Osteocyte (in vitro differentiated cells): ENCODE data around the gene BMP7. TPM values are rescaled to one million over a fixed set of nuclear protein-coding genes. Genes with fewer than 3 reads are reported as not detected.

ENCODE experiments used
- DNase-seq: peaks from one replicate; pipeline ENCODE4 v3.0.0; 2021; ENCODE audit warnings: mixed read lengths; ENCODE audit not compliant: unreplicated experiment; ENCODE audit errors: extremely low spot score
- H3K27ac Mint-ChIP-seq: one replicate; pipeline ENCODE4 v1.8.0; 2021; ENCODE audit warnings: mild to moderate bottlenecking, mixed read lengths; ENCODE audit not compliant: unreplicated experiment
- H3K27me3 Mint-ChIP-seq: one replicate; pipeline ENCODE4 v1.8.0; 2021; ENCODE audit warnings: mixed read lengths; ENCODE audit not compliant: unreplicated experiment
- H3K36me3 Mint-ChIP-seq: one replicate; pipeline ENCODE4 v1.8.0; 2021; ENCODE audit warnings: mixed read lengths; ENCODE audit not compliant: unreplicated experiment
- H3K4me1 Mint-ChIP-seq: one replicate; pipeline ENCODE4 v1.8.0; 2021; ENCODE audit warnings: mixed read lengths; ENCODE audit not compliant: unreplicated experiment
- H3K4me3 Mint-ChIP-seq: one replicate; pipeline ENCODE4 v1.8.0; 2021; ENCODE audit warnings: mild to moderate bottlenecking, moderate library complexity, mixed read lengths; ENCODE audit not compliant: unreplicated experiment
- H3K9me3 Mint-ChIP-seq: one replicate; pipeline ENCODE4 v1.8.0; 2021; ENCODE audit warnings: mixed read lengths; ENCODE audit not compliant: unreplicated experiment
- total RNA-seq: library from RNA; stranded (reverse); gene quantifications from 2 replicates; pipeline ENCODE4 v1.2.1, GENCODE V29; 2021
- TF ChIP-seq, protein P1 (sequence below): fragments of 200-600 bp; sonication (generic); IDR thresholded peaks from 2 replicates; pipeline ENCODE4 v1.5.0; 2021; ENCODE audit warnings: antibody characterized with exemption, mild to moderate bottlenecking, moderate library complexity

BMP7 gene
- total RNA-seq, 1 donor from 2014 or later = not detected

DNA sequence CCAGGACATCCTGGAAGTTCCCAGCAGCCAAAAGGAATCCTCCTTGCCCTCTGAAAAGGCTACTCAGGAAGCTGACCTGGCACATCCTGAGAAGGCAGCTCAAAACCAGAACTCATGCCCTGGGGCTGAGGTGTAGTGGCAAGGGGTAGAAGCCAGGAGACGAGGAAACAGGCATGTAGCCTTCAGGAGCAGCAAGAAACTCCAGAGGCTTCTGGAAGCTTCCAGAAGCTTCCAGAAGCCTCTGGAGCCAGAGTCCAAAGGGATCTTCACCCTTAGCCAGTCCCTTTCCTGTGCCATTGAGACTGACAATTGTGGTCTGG lies 43.9 kb downstream of the BMP7 start:
- Mint-ChIP-seq H3K27ac (no peak overlapping the region), H3K4me1 (no peaks in the 10 kb centered on the region), H3K27me3 (peaks cover 15% of the 10 kb centered on the region), H3K9me3 (no peaks in the 10 kb centered on the region), H3K4me3 (no peak overlapping the region), H3K36me3 (no peaks in the 10 kb centered on the region)
- TF ChIP-seq, protein P1, sequence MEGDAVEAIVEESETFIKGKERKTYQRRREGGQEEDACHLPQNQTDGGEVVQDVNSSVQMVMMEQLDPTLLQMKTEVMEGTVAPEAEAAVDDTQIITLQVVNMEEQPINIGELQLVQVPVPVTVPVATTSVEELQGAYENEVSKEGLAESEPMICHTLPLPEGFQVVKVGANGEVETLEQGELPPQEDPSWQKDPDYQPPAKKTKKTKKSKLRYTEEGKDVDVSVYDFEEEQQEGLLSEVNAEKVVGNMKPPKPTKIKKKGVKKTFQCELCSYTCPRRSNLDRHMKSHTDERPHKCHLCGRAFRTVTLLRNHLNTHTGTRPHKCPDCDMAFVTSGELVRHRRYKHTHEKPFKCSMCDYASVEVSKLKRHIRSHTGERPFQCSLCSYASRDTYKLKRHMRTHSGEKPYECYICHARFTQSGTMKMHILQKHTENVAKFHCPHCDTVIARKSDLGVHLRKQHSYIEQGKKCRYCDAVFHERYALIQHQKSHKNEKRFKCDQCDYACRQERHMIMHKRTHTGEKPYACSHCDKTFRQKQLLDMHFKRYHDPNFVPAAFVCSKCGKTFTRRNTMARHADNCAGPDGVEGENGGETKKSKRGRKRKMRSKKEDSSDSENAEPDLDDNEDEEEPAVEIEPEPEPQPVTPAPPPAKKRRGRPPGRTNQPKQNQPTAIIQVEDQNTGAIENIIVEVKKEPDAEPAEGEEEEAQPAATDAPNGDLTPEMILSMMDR = no peak
- no peak for DNase-seq

DNA sequence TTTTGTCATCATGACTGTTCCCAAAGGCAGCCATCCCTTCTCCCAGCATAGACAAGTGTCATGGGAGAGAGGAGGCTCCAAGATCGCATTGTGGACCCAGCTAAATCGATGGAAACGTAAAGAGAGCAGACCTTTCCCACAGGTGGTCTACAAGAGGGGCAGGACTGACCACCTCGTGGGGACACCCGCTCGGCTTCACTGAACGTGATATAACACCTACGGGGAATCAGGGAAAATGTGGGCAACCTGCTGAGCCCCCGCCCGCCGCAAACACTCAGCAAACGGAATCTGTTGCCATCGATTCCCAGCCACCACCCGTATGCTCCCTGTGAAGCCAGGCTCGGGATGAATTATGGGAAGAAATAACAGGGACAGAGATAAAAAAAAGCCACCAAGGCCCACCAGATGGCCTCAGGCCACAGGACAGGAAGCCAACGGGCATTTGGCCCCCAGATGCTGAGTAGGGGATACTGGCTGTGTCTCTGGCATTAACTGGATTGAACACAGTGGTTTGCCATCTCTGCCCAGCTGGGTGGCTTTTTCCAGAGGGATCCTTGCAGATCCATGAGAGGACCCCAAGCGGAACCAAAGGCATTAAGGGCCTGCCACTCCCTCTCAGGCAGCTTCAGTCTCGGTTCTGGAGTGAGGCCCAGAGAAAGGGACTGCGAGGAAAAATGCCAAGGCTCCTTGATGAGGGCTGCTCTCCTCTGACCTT lies 44.4 kb downstream of the BMP7 start:
- TF ChIP-seq, protein P1 = no peak
- Mint-ChIP-seq H3K4me3 (no peak overlapping the region), H3K36me3 (no peaks in the 10 kb centered on the region), H3K27me3 (peaks cover 15% of the 10 kb centered on the region), H3K27ac (no peak overlapping the region), H3K9me3 (no peaks in the 10 kb centered on the region), H3K4me1 (no peaks in the 10 kb centered on the region)
- no peak for DNase-seq

DNA sequence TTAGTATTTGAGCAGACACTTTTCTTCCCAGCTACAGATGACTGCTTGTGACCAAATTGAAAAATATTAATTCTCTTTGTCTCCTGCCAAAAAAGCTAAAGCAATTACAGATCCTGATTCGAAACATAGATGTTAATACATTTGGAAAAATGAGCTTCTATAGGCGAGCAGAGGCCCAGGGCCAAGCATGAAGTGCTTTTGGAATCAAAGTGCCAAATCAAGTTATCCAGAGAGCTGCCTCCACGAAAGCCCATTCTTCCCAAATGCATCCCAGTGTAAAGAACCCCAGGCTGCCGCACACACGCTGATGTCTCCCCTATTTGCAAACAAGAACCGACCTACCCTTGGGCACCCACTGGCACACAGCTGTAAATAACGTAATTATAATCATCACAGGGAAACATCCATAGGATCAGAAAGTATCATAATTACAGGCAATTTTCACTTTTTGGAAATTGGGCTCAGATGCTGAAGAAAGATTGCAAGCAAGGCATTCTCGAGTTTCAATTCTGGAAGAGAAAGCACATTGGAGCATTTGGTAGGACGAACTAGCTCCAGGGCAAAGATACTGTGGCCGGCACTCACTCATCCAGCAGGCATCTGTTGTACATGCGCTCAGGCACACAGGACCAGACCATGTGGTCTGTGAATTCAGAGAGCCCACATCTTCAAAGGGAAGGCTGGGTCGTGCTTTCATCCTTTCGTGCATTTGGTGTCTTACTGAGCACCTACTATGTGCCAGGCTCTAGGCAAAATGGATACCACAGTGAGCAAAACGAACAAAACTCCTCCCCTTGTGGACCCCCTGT lies 45.9 kb downstream of the BMP7 start:
- no peak overlapping the region for H3K27ac Mint-ChIP-seq
- H3K9me3 Mint-ChIP-seq = no peaks in the 10 kb centered on the region

DNA sequence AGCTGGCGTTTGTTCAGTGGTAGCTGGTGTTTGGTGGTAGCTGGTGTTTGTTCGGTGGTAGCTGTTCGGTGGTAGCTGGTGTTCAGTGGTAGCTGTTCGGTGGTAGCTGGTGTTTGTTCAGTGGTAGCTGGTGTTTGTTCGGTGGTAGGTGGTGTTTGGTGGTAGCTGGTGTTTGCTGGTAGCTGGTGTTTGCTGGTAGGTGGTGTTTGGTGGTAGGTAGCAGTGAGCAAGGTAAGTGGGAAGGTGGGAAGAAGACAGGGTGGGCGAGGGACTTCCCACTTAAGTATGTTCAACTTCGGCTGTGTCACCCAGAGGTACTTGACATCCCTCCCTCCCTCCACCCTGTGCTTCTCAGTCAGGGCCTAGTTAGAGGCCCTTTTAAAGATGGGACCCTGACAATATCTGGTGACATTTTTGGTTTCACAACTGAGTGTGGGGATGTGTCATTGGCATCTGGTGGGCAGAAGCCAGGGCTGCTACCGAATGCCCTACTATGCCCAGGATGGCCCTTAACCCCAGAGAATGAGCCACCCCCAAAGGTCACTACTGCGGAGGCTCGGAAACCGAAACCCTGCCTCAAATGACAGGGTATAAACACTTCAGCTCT lies 47.3 kb downstream of the BMP7 start:
- H3K9me3 Mint-ChIP-seq = no peaks in the 10 kb centered on the region
- H3K27me3 Mint-ChIP-seq = peaks cover 22% of the 10 kb centered on the region
- no peak overlapping the region for H3K4me3 Mint-ChIP-seq
- H3K27ac Mint-ChIP-seq = no peak overlapping the region
- no peaks in the 10 kb centered on the region for H3K4me1 Mint-ChIP-seq
- H3K36me3 Mint-ChIP-seq = no peaks in the 10 kb centered on the region
- DNase-seq = no peak
- TF ChIP-seq, protein P1 = no peak

More for the DNA sequence above, 45.9 kb downstream of the BMP7 start:
- TF ChIP-seq, protein P1 = no peak
- no peak for DNase-seq
- Mint-ChIP-seq H3K4me1 (no peaks in the 10 kb centered on the region), H3K36me3 (no peaks in the 10 kb centered on the region), H3K4me3 (no peak overlapping the region), H3K27me3 (peaks cover 15% of the 10 kb centered on the region)

DNA sequence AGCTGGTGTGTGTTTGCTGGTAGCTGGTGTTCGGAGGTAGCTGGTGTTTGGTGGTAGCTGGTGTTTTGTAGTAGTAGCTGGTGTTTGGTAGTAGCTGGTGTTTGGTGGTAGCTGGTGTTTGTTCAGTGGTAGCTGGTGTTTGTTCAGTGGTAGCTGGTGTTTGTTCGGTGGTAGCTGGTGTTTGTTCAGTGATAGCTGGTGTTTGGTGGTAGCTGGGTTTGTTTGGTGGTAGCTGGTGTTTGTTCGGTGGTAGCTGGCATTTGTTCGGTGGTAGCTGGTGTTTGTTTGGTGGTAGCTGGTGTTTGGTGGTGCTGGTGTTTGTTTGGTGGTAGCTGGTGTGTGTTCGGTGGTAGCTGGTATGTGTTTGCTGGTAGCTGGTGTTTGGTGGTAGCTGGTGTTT lies 48.0 kb downstream of the BMP7 start:
- Mint-ChIP-seq H3K4me3 (no peak overlapping the region), H3K27ac (no peak overlapping the region), H3K4me1 (no peaks in the 10 kb centered on the region), H3K9me3 (no peaks in the 10 kb centered on the region), H3K27me3 (peaks cover 26% of the 10 kb centered on the region), H3K36me3 (no peaks in the 10 kb centered on the region)
- TF ChIP-seq, protein P1 = no peak
- DNase-seq = no peak
